CD1c-positive myeloid dendritic cell (primary cell): ENCODE results near the gene GATAD2A.
"Not testable (repeated sequence)": the region's sequence is repeated elsewhere in the genome, so short reads cannot be mapped to it uniquely, and the experiment has no call there.

Source experiments
- DNase-seq: peaks from one replicate; pipeline ENCODE4 v3.0.0-alpha.2; 2016; ENCODE audit errors: extremely low spot score

Gene GATAD2A

DNA sequence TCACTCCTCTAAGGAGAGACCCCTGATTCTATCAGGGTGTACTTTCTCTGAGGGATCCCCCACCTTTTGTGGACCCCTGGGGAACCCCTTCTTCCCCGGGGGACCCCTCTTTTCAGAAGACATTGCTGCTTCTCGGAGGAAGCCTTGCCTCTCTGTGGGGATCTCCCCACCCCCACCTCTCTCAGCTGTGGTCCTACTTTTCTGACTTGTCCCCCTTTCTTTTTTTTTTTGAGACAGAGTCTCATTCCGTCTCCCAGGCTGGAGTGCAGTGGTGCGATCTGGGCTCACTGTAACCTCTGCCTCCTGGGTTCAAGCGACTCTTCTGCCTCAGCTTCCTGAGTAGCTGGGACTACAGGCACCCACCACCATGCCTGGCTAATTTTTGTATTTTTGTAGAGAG, 18.4 kb upstream of the GATAD2A start:
- no peak for DNase-seq

DNA sequence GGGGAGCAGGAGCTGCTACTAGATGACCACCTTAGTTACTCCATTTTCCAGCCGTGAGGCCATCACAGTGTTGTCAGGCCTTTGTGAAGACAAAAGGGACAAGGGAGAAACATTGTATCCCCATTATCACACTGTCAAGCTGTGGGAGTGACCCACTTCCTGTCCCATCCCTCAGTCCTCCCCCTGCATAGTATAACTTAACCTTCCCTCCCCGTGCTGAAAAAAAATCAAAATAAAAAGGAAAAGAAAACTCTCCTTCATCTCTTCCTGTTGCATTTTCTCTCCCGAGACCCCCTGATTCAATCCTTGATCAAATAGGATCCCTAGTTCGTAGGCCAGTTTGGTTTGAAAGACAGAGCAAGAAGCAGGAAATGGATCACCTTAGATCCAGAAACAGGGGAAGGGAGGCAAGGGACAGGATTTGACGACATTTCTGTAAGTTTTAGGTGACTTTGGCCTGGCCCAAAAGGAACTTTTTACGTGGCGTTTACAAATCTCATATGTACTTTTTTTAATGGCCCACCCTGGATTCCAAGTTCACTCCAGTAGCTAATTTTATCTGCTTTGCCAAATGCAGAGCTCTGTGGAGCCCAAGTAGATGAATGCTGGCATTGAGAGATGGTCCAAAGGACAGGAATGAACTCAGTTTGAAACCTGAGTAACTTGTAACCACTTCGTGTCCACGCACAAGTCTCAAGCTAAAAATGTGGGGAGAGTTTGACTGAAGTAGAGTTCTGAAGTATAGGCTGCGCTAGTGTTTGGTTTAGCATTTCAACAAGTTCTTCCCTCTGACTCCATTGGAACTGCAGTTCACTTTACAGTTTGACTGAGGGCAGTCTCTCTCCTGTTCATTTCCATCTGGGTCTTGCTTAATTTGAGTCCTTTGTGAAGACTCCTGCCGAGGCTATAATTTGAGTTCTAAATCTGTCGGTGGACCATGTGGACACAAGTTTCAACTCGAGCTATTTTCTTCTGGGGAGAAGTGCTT, 16.6 kb upstream of the GATAD2A start:
- DNase-seq, result no peak

DNA sequence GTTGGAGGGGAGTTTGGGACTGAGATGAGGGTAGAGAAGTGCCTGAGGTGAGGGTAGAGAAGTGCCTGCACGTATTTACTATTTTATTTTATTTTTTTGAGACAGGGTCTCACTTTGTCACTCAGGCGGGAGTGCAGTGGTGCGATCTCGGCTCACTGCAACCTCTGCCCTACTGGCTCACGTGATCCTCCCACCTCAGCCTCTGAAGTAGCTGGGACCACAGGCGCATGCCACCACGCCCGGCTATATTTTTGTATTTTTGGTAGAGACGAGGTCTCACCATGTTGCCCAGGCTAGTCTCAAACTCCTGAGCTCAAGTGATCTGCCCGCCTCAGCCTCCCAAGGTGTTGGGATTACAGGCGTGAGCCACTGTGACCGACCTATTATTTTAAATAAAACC, 15.8 kb upstream of the GATAD2A start:
- not testable (repeated sequence) for DNase-seq

DNA sequence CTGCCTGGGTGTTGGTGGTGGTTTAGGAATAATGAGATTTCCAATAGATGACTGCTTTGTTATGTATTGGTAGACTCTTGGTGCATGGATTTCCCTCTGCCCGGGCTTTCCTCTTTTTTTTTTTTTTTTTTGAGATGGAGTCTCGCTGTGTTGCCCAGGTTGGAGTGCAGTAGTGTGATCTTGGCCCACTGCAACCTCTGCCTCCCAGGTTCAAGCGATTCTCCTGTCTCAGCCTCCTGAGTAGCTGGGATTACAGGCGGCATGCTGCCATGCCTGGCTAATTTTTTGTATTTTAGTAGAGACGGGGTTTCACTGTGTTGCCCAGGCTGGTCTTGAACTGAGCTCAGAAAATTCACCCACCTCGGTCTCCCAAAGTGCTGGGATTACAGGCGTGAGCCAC, 11.1 kb upstream of the GATAD2A start:
- DNase-seq, result not testable (repeated sequence)

DNA sequence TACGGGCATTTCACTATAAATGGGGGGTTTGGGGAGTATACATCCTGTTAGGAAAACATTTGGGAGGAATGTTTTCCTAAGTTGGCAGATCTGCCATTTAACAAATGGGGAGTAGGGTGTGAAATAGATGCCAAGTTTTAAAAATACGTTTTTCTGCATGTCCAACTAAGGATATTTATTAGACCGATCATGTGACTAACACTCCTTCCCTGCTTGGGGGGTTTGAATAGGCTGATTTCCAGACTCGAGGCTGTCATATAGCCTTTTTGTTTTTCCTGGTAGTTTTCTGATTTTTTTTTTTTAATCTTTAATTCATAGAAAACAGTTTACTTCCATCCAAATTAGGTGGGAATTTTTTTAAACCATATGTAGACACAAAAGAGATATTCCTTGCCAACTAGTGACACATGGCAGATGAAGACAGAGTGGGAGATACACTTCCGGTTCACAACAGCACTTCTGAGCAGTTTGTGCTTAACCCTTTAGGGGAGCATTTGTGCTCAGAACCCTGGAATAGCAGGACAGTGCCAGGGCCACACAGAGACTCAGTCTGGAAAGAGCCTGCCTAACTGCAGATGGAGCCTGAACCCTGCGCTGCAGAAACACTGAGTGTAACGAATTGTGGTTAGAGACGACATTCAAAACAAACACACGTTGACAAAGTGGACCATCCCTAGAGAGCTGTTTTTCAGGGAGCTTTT, 5.6 kb upstream of the GATAD2A start:
- no peak for DNase-seq

DNA sequence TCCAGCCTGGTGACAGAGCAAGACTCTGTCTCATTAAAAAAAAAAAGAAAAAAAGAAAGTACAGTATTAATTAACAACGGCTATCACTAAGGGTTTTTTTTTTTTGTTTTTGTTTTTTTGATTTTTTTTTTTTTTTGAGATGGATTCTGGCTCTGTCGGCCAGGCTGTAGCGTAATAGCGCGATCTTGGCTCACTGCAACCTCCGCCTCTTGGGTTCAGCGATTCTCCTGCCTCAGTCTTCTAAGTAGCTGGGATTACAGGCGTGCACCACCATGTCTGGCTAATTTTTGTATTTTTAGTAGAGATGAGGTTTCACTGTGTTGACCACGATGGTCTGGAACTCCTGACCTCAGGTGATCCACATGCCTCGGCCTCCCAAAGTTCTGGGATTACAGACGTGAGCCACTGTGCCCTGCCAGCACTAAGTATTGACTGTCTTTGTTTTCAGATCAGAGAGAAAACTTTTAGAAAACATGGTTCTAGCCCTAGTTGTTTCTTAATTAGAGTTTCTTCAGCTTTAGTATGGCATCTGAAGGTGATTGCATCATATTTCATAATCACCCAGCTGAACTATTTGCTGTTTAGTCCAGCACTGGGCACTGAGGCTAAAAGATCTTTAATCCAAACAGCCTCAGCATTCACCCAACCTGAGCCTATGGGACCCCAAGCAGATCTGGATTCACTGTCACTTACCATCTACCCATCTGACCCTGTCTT, 2.7 kb upstream of the GATAD2A start:
- DNase-seq, result peak; percentile 43

DNA sequence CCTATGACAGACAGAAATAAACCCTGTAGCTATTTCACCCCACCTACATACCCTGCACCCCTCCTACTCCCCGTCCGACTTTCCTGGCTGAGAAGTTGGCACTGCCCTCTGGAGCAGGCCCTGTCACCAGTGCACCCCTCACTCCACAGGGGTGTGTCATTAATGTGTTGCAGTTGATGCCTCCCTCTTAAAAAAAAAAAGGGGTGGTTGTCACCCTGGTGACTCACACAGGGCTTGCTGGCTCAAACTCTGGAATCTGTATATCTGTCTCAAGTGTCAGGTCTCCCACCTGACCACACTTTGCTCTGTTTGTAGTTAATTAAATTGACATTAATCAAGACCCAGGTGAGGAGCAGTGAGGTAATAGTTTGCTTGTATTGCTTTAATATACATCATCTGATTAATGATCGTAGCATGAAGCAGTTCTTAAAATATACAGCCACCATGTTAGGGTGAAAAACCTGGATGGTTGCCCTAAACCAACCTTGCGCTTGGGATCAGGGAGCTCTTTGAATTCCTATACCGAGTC, 2.0 kb upstream of the GATAD2A start:
- DNase-seq, result peak; percentile 64

DNA sequence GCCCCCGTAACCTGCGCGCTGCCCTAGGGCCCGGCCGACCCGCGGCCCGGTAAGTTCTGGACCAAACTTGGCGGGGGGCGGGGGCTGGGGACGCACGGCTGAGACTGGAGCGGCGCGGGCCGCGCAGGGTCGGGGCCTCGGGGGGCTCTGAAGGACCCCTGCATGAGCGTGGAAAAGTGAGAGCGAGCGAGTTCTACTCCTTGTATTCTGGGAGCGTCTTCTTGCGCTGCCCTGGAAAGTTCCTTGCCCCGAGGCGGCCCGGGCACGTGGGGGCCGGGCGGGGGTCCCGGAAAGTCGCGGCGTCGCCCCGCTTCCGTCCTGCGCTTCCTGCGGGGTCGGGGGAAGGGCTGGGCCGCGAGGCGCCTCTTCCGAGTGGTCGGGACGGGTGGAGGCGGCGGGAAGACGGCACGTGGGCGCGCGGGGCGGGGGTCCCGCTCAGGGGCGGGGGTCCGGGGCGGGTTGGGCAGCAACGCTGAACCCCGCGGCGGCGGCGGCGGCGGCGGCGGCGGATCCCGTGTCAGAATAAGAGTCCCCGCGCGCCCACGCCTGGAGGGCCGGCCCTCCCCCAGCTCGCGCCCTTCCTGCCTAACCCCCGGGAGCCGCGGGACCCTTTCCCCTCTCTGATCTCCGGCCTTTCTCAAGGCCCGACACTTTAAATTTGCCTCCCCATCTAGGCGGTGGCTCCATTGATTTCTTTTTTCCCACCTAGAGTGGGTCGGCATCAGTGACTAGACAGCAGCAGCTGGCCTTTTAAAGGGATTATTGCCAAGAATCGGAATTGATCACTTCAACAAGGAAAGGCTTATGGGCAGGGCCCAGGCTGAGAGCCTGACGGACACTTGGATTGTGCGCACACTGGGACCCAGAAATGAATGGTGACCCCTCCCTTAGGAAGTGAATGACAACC, 749 bp downstream of the GATAD2A start:
- peak; percentile 52 for DNase-seq

DNA sequence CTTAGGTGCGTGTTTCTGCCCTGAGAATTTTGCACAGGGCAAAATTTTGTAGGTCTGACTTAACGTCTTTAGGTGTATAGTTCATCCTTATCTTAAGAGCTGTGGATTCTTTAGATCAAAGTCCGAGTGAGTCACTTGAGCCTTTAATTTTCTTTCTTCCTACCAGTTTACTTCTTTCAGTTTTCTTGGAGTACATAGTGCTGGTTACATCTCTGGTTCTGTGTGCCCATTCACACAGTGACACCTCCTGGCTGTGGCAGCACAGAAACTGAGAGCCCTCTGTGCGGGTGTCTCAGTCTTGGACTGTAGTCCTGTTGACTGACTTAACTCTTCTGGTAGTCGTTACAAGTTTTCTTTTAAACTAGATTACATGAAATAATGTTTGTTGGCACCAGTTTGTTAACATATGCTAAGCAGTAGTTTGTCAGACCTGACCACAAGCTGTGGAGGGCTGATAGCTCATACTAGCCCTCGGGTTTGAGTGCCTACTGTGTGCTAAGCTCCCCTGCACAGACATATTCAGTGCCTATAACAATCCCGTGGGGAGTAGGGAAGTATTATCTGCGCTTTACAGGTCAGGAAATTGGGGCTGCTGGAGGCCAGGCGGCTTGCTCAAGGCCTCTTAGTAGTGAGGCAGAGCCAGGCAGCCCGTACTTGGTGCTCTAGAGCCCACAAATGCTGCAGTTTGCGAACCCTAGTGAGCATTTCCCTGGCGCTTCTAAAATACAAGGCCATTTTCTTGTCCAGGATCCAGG, 1.6 kb downstream of the GATAD2A start:
- DNase-seq, result peak; percentile 43

DNA sequence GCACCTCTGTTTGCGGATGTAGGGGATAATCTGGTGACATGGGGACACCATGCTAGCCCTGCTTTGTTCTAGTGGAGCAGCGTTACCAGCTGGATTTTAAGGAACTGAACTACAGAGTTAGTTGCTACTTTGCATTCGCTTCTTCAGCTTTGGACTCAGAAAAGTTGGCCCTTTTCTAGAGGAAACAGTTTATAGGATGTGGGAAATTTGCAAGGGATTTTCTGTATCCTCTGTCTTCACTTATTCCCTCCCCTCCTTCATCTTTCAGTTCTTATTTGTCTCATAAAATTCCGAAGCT, 2.1 kb downstream of the GATAD2A start:
- DNase-seq, result no peak

DNA sequence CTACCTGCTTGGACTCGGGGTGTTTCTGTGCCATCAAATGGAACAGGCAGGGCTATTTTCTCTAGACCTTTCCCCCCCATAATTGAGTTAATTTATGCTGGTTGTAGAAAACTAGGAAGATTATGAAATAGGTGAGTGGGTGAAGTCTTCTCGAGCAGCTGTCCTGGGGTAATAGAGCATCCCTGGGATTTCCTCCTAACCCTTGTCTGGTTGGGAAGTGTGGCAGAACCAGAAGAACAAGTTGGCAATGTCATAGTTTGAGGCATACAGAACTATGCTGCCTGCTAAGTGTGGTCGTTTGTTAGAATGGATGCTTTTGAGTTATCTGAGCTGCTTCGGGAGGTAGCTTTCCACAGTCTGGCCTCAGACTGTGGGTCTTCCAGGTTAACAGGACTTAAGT, 3.7 kb downstream of the GATAD2A start:
- no peak for DNase-seq

DNA sequence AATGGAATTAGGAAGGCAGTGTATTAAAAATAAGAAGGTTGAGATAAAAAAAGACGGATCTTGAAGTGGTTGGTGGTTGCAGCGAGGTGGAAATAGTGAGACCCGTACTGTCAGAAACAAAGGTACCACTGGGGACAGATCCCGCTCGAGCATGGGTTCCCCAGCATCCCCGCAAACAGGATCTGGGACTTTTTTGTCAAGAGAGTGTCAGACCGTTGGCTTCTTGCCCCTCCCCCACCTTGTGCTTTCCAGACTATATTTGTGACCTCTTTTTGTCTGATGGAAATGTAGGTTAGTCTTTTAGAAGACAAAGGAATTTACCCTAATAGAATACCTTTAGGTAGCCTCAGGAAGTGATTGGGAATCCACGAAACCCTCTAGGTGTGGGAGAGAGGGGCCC, 4.2 kb downstream of the GATAD2A start:
- no peak for DNase-seq

DNA sequence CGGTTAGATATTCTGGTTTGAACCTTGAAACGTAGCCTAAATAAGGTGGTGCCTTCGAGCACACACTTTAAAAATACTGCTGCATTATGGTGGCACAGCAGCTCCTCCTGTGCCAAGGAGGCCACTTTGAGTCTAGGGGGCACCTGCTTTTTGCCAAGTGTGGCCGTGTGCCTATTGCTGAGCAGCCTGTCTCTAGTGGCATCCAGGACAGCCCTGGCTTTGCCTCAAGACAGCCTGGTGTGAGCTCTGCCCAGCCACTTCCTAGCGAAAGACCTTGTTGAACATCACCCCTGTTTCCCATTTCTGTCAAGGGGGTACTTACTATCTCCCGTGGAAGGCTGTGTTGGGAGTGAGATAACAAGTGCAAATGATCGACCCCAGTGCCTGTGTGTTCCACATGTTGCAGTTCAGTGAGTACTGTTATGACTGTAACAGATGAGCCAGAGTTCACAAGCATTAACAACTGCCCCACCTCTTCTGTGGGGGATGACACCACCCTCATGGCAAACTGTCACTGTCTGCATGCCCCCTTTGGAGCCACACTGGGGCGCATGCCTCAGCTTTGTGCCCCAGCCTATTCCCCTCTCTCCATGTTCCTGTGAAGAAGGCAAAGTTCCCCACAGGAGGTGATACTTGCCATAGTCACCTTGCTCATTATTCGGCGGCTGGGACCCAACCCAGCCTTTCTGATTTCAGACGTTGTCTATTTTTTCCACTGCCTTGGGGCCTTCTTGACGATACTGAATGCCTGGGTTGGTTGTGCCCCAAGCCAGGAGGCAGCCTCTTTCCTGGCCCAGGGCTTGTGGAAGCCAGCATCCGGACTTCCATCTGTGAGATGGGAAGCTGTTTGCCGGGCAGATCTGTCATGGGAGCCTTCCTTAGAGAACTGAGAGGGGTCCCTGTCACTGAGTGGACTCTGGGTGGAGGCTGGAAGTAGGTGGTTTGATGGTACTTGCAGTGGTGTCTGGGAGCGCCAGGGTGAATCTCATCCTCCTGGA, 5.4 kb downstream of the GATAD2A start:
- DNase-seq, result no peak

DNA sequence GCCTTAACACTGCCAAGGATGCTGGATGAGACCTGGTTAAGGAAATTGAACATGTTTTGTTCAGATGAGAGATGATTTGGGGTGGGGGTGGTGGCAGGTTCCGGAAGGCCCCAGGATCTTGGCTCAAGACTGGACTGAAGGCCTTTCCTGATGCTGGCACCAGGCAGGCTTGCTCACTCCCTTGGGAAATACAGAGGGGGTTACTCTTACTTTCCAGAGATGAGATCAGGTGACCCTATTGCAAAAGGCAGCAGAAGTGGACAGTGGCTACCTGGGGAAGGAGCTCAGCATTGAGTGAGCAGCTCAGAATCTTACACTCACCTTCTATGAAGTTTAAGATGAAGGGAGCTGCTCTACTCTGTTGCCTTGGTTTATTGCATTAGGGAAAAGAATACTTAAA, 10.8 kb downstream of the GATAD2A start:
- no peak for DNase-seq

DNA sequence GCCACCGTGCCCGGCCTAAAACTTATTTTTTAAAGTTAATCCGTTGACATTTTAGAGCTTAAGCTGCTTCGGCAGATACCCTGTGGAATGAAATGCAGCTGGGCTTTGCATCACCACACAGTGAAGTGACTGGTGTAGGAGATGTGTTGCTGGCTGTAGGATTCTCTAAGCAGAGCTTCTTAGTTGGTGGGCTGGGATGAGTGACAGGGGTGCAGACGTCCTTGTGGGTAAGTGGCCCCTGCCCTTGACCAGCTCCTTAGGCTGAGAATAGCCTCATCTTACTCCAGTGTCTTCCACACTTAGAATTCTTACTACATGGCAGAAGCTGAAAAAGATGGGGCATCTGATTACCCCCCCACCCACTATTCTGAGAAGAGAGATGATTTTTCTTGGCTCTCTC, 11.6 kb downstream of the GATAD2A start:
- no peak for DNase-seq

DNA sequence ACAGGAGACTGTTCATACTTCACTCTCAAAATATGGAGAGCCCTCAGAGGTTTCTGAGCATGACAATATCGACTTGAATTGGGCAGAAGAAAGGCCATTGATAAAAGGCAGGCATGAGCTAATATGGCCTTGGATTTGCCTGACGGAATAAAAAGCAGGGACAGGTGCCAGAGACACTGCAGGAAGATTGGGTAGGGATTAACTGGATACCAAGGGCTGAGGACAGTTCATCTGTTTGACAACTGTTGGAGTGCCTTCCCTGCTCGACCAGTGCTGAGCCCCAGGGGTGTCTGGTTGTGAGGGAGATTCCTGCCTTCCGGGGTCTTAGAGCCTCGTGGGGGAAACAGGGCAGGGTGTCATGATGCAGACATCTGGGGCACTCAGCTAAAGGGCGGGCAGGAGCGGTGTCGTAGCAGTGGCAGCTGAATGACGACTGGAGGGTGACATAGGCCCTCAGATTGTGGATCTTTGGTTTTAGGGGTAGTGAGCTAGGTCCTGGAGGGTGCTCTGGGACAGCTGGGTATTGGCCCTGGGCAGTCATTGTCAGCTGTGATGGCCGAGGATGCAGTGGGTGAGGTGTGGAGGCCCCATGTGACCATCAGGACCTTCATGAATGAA, 12.3 kb downstream of the GATAD2A start:
- DNase-seq, result no peak

DNA sequence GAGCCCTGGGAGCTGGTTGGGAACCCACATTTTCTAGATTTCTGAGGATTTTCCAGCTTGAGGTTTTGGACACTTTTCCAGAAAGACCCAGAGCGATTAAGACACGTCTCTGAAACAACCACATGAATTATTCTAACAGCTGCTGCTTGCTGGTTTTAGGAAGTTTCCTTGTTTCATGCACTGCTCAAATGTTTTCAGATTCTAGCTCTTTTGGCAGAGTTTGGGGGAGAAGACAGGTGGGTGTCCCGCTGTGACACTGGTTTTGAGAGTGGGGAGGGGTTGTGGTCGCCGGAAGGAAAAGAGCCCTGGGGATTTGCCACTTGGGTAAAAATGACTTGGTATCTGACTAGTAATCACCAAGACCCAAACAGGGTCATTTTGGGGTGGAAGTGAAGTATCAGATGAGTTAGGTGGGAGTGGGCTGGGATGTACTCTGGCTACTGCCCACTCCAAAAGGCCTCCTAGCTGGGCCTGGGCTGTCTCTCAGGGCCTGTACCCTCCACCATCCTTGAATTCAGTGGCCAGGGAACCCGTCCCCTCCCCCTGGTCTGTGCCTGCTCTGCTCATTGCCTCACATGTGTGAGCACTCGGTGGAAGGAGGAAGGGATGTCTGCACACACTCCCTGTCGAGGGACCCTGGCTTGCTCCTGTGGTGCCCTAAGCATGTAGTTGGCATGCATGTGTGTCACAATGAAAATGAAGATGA, 13.2 kb downstream of the GATAD2A start:
- no peak for DNase-seq
